Mucosa of rectum (tissue), 2 donors: ENCODE measurements around the gene CASP1.

ENCODE experiments used
- H3K27ac ChIP-seq, 2 donors: one replicate each; pipeline ENCODE4 v1.7.0; 2013; ENCODE audit warnings: inconsistent platforms in 2 of 2, low read depth in 2 of 2, low read length in 2 of 2
- H3K27me3 ChIP-seq, 2 donors: one replicate each; pipeline ENCODE4 v1.7.0; 2013; ENCODE audit warnings: low read length in 2 of 2; ENCODE audit not compliant: control insufficient read depth in 2 of 2, insufficient read depth in 2 of 2
- H3K36me3 ChIP-seq, 2 donors: one replicate each; pipeline ENCODE4 v1.7.0; 2013; ENCODE audit warnings: low read length in 2 of 2; ENCODE audit not compliant: control insufficient read depth in 2 of 2, insufficient read depth in 2 of 2
- H3K4me1 ChIP-seq, 2 donors: one replicate each; pipeline ENCODE4 v1.7.0; 2013; ENCODE audit warnings: low read length in 2 of 2, mild to moderate bottlenecking in 1 of 2; ENCODE audit not compliant: control insufficient read depth in 2 of 2, insufficient read depth in 2 of 2
- H3K4me3 ChIP-seq, 2 donors: one replicate each; pipeline ENCODE4 v1.7.0; 2013; ENCODE audit warnings: low read length in 2 of 2
- H3K9ac ChIP-seq, 2 donors: one replicate each; pipeline ENCODE4 v1.7.0; 2013; ENCODE audit warnings: low read length in 2 of 2, low read depth in 1 of 2, mild to moderate bottlenecking in 1 of 2
- H3K9me3 ChIP-seq, 2 donors: one replicate each; pipeline ENCODE4 v1.7.0; 2013; ENCODE audit warnings: low read length in 2 of 2; ENCODE audit not compliant: control insufficient read depth in 2 of 2
- donor health status: healthy.
- donor health status: Normal muscosa, but diverticular disease.

Gene CASP1

DNA sequence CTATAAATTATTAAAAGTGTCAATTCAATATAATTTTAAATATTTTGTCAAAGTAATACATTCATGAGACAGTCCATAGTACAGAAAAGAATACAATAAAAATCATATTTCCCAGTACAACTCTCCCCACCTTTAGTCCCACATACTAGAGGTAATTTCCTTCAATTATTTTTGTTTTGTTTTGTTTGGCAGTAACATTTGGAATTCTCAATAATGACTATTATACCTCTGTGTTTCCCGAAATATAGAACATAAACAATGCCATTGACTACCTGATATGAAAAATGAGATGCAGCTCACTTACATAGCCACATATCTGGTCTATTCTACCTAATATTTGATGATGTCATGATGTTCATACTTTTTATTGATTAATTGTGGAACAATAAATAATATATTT is 42.2 kb downstream of the CASP1 start:
- no peak overlapping the region for H3K27ac ChIP-seq
- no peaks in the 10 kb centered on the region for H3K27me3 ChIP-seq
- H3K9ac ChIP-seq, result no peak overlapping the region
- no peaks in the 10 kb centered on the region for H3K36me3 ChIP-seq
- H3K9me3 ChIP-seq, result no peaks in the 10 kb centered on the region
- no peak overlapping the region for H3K4me3 ChIP-seq
- no peaks in the 10 kb centered on the region for H3K4me1 ChIP-seq

DNA sequence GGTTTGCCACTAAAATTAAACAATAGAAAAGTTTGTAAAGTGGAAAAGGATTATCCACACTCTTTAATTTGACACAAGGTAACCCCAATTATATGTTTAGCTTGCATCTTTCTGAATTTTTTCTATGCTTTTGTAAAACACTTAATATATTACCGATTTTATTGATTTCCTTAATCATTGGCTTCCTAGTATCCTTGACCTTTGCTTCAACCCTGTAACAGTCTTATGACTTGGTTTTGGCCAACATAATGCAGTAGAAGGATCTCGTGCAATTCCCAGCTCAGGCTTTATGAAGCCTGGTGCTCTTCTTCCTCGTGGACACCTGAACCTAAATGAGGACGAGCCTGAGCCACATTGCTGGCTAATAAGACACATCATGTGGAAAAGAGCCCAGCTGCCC is 43.0 kb downstream of the CASP1 start:
- no peaks in the 10 kb centered on the region for H3K27me3 ChIP-seq
- H3K9ac ChIP-seq, result no peak overlapping the region
- no peaks in the 10 kb centered on the region for H3K9me3 ChIP-seq
- no peaks in the 10 kb centered on the region for H3K4me1 ChIP-seq
- H3K4me3 ChIP-seq, result no peak overlapping the region
- no peaks in the 10 kb centered on the region for H3K36me3 ChIP-seq
- H3K27ac ChIP-seq, result no peak overlapping the region

DNA sequence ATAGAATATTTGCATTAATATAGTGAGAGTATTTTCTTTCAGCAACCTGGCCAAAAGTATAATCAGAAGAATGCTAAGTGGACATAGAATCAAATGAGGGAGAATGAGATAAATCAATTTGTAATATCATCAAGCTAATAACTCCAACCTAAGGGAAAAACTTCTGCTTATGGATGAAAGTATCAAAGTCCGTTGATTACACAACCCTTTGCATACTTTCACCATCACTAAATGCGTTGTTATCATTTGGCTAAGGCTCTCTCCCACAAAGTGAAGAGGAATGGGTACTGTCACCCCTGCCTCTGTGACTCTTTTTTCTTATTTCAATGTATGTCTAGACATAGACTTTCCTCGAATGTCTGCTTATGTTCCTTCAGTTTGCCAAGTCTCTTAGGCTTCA is 50.1 kb downstream of the CASP1 start:
- H3K4me1 ChIP-seq, result no peaks in the 10 kb centered on the region
- H3K27me3 ChIP-seq, result no peaks in the 10 kb centered on the region
- H3K36me3 ChIP-seq, result no peaks in the 10 kb centered on the region
- no peak overlapping the region for H3K9ac ChIP-seq
- no peak overlapping the region for H3K4me3 ChIP-seq
- H3K9me3 ChIP-seq, result no peaks in the 10 kb centered on the region
- no peak overlapping the region for H3K27ac ChIP-seq

DNA sequence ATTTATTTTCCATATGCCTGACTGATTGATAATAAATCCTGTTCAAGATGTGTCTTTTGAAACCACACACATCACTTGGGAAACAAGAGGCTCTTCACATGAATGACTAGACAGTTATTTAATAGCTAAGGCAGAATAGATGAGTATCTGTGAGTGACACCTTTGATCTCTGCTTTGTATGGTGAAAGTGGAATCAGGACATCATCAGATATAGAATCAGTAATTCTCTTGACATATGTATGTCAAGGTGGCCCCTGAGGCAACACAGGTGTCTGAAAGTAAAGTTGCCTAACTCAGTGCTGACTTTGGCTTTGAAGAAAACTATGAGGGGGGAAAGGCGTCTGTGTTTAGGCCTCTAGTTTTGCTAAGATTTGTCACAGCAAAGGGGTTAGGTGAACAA is 55.1 kb downstream of the CASP1 start:
- no peak overlapping the region for H3K4me3 ChIP-seq
- no peaks in the 10 kb centered on the region for H3K27me3 ChIP-seq
- no peaks in the 10 kb centered on the region for H3K9me3 ChIP-seq
- H3K27ac ChIP-seq, result no peak overlapping the region
- no peaks in the 10 kb centered on the region for H3K36me3 ChIP-seq
- no peak overlapping the region for H3K9ac ChIP-seq
- H3K4me1 ChIP-seq, result no peaks in the 10 kb centered on the region
